CD4-positive, CD25-positive, alpha-beta regulatory T cell (primary cell): ENCODE data around the gene TMEFF1. TPM values are rescaled to one million over a fixed set of nuclear protein-coding genes. Genes with fewer than 3 reads are reported as not detected.
A peak's percentile ranks its signal among the peaks of the same experiment; 100 is the strongest.

Source experiments
- ATAC-seq, 2 donors: fragments of 150-1000 bp; cut with Tn5 transposase; one replicate each; pipeline ENCODE4 v1.10.0; 2021; ENCODE audit warnings: low read depth in 2 of 2, moderate number of reproducible peaks in 2 of 2, moderate library complexity in 1 of 2
- DNase-seq, 3 donors: peaks; one replicate each; pipeline versions ENCODE4 v3.0.0 to v3.0.0-alpha.2; 2012 to 2022; ENCODE audit warnings: mixed read lengths in 1 of 3
- H3K27ac ChIP-seq: one replicate; pipeline ENCODE4 v1.7.0; 2013; ENCODE audit warnings: mild to moderate bottlenecking, low read length; ENCODE audit not compliant: insufficient read depth, poor library complexity, severe bottlenecking
- H3K27me3 ChIP-seq: one replicate; pipeline ENCODE4 v1.7.0; 2013; ENCODE audit warnings: low read length; ENCODE audit not compliant: control insufficient read depth, insufficient read depth
- H3K36me3 ChIP-seq: one replicate; pipeline ENCODE4 v1.7.0; 2013; ENCODE audit warnings: mild to moderate bottlenecking, low read length, moderate library complexity; ENCODE audit not compliant: control insufficient read depth, insufficient read depth
- H3K4me1 ChIP-seq: 2 replicates; pipeline ENCODE4 v1.7.0; 2013; ENCODE audit warnings: mild to moderate bottlenecking, low read length; ENCODE audit not compliant: insufficient read depth, control insufficient read depth, poor library complexity, severe bottlenecking
- H3K4me3 ChIP-seq: one replicate; pipeline ENCODE4 v1.7.0; 2013; ENCODE audit warnings: low read depth, mild to moderate bottlenecking, low read length, moderate library complexity
- H3K9me3 ChIP-seq, 2 experiments: 1 replicate in 1 of 2; 2 replicates in 1 of 2; pipeline ENCODE4 v1.7.0; 2013; ENCODE audit warnings: low read length in 2 of 2, mild to moderate bottlenecking in 1 of 2, moderate library complexity in 1 of 2; ENCODE audit not compliant: control insufficient read depth in 2 of 2
- H3K27ac Mint-ChIP-seq, 3 donors: one replicate each; pipeline ENCODE4 v1.8.0; 2020 to 2022; ENCODE audit warnings: mild to moderate bottlenecking in 3 of 3, mixed read lengths in 3 of 3, moderate library complexity in 2 of 3
- H3K27me3 Mint-ChIP-seq: one replicate; pipeline ENCODE4 v1.8.0; 2022; ENCODE audit warnings: mild to moderate bottlenecking, mixed read lengths
- H3K36me3 Mint-ChIP-seq: one replicate; pipeline ENCODE4 v1.8.0; 2020; ENCODE audit warnings: mixed read lengths
- H3K4me1 Mint-ChIP-seq, 4 donors: one replicate each; pipeline ENCODE4 v1.8.0; 2020 to 2022; ENCODE audit warnings: mixed read lengths in 4 of 4, mild to moderate bottlenecking in 1 of 4
- H3K4me3 Mint-ChIP-seq, 4 donors: one replicate each; pipeline ENCODE4 v1.8.0; 2020 to 2022; ENCODE audit warnings: mild to moderate bottlenecking in 4 of 4, mixed read lengths in 4 of 4, moderate library complexity in 3 of 4
- H3K9me3 Mint-ChIP-seq, 7 donors: one replicate each; pipeline ENCODE4 v1.8.0; 2020 to 2022; ENCODE audit warnings: mixed read lengths in 7 of 7, mild to moderate bottlenecking in 3 of 7, moderate library complexity in 2 of 7
- polyA plus RNA-seq, 4 donors: library from polyadenylated mRNA; unstranded; fragments of 300-500 nt; fragmentation: Illumina TruSeq; gene quantifications; one replicate each; pipeline ENCODE4 v1.2.3, GENCODE V29; 2021
- total RNA-seq: library from RNA; stranded (reverse); gene quantifications from one replicate; pipeline ENCODE4 v1.2.3, GENCODE V29; 2022

TMEFF1 gene
- total and polyA plus RNA-seq, 5 donors from 2014 or later = 0.49 TPM; not detected in 4

DNA sequence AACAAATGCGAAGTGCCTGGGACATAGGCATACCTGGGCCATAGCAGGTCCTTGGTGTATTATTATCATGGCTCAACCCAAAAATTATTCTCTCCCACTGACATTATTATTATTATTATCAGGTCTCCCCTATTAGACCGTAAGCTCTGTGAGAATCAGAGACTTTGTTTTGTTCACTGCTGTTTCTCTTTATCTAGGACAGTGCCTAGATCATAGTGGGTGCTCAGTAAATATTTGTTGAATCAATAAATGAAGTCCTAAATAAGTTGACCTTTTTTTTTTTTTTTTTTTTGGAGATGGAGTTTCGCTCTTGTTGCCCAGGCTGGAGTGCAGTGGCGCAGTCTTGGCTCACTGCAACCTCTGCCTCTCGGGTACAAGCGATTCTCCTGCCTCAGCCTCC lies 4.9 kb upstream of the TMEFF1 start:
- H3K36me3 Mint-ChIP-seq = peaks cover 4% of the 10 kb centered on the region
- Histone ChIP-seq H3K4me3 (no peak overlapping the region), H3K36me3 (no peaks in the 10 kb centered on the region), H3K27ac (no peak overlapping the region), H3K9me3 (no peaks in the 10 kb centered on the region), H3K27me3 (peaks cover 22% of the 10 kb centered on the region), H3K4me1 (peaks cover 5% of the 10 kb centered on the region)
- H3K27me3 Mint-ChIP-seq = peaks cover 39% of the 10 kb centered on the region
- peaks cover 0 to 5% (median 3%) of the 10 kb centered on the region in 4 donors for H3K4me1 Mint-ChIP-seq
- DNase-seq (no peak), ATAC-seq (no peak)
- peaks cover 0 to 2% (median 0%) of the 10 kb centered on the region in 7 donors for H3K9me3 Mint-ChIP-seq
- no peak overlapping the region for H3K4me3 Mint-ChIP-seq
- H3K27ac Mint-ChIP-seq = no peak overlapping the region

DNA sequence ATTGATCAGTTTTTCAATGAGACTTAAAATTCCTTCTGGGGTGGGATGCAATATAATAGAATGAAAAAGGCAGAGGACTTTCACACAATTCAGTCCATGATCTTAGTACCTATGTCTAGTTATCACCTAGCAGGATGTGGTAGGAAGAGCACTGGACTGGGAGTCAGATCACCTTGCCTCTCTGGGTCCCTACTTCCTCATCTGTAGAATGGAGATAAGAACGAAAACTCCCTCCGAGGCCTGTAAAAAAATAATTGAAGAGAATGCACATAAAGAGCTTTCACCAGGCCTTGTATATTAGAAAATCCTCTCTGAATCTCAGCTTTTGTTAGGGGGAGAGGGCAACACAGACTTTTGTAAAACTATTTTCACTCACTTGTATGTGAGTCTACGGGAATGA lies 681 bp upstream of the TMEFF1 start:
- H3K9me3 ChIP-seq = no peaks in the 10 kb centered on the region
- H3K27ac ChIP-seq = no peak overlapping the region
- H3K4me3 ChIP-seq = no peak overlapping the region
- no peak overlapping the region for H3K27ac Mint-ChIP-seq
- H3K4me1 Mint-ChIP-seq = peaks cover 0 to 8% (median 4%) of the 10 kb centered on the region in 4 donors
- no peak for DNase-seq
- H3K27me3 Mint-ChIP-seq = peaks cover 54% of the 10 kb centered on the region
- H3K36me3 Mint-ChIP-seq = no peaks in the 10 kb centered on the region
- peaks cover 0 to 3% (median 0%) of the 10 kb centered on the region in 7 donors for H3K9me3 Mint-ChIP-seq
- ATAC-seq = no peak
- peaks cover 27% of the 10 kb centered on the region for H3K27me3 ChIP-seq
- H3K4me1 ChIP-seq = peaks cover 14% of the 10 kb centered on the region
- H3K36me3 ChIP-seq = no peaks in the 10 kb centered on the region
- peak overlapping the region; percentile 17 to 69 (median 64) for H3K4me3 Mint-ChIP-seq

DNA sequence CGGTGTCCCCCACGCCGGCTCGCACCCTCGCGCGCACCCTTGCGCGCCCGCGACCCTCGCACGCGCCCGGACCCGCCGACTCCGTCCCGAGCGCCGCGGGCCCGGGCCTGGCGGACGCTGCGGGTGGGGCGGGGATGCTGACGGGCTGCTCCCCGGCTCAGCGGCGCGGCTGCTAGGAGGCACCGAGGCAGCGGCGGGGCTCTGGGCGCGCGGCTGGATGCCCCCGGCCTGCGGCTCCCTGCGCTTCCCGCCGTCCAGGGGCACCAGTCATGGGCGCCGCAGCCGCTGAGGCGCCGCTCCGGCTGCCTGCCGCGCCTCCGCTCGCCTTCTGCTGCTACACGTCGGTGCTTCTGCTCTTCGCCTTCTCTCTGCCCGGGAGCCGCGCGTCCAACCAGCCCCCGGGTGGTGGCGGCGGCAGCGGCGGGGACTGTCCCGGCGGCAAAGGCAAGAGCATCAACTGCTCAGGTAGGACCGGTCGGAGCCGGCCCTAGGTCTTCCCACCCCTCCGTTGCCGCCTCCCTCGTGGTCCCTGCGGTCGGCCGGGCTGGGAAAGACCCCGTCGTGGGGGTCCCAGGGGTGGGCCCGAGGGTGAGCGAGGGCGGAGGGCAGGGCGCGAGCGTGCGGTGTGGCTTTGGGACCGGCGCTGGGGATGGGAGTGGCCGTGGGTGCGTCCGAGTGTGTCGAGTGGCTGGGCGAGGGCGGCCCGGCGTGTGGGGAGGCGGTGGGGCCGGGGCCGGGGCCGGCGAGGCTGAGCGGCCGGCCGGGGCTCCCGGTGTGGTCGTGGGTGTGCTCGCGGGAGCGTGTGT lies 530 bp downstream of the TMEFF1 start:
- H3K4me1 Mint-ChIP-seq = peaks cover 0 to 8% (median 4%) of the 10 kb centered on the region in 4 donors
- Histone ChIP-seq H3K4me3 (no peak overlapping the region), H3K4me1 (peaks cover 14% of the 10 kb centered on the region), H3K36me3 (no peaks in the 10 kb centered on the region), H3K27me3 (peaks cover 25% of the 10 kb centered on the region), H3K9me3 (no peaks in the 10 kb centered on the region), H3K27ac (no peak overlapping the region)
- DNase-seq (peak in 2 of 3 donors; percentile 10 to 31), ATAC-seq (peak; percentile 37 to 55)
- peak overlapping the region in 2 of 4 donors; percentile 66 to 67 for H3K4me3 Mint-ChIP-seq
- H3K27me3 Mint-ChIP-seq = peaks cover 54% of the 10 kb centered on the region
- no peaks in the 10 kb centered on the region for H3K36me3 Mint-ChIP-seq
- H3K27ac Mint-ChIP-seq = no peak overlapping the region
- H3K9me3 Mint-ChIP-seq = peaks cover 0 to 3% (median 0%) of the 10 kb centered on the region in 7 donors

DNA sequence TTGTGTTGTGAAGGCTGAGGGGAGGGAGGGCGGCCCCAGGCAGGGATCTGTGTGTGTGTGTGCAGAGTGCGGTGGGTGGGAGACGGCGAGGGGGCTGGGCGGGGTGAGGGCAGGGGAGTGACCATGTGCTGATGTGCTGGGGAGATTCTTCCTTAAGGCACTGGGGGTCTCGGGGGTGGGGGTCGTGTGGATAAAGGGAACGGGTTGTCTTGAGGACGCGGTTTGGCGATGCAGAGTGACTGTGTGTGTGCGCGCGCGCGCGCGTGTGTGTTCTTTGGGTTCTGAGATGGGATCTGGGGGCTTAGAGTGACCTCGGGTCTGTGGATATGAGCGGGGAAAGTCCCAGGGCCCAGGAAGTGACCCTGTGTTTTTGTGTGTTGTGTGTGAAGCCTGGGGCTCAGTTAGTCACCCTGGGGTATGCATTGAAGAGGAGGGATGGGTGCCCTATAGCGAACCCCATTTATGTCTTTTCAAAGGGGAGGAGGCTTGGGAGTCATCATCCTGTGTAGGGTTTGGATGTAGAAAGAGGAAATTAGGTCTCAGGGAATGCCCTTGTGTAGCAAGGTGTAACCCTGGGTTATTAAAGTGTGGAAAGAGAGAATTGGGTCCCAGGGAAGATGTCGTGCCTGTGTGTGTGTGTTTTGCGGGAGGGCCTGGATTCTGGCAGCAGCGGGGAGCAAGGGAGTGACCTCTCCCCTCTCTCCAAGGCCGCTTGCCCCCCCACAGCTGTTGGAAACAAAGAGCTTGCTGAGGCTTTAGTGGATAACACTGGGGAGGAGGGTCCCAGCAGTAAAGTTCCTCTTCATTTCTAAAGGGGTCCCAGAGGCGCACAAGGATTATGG lies 1.4 kb downstream of the TMEFF1 start:
- no peak overlapping the region for H3K4me3 ChIP-seq
- ATAC-seq = no peak
- Mint-ChIP-seq H3K27me3 (peaks cover 54% of the 10 kb centered on the region), H3K27ac (no peak overlapping the region), H3K4me3 (peak overlapping the region in 2 of 4 donors; percentile 67 to 69), H3K9me3 (peaks cover 0 to 3% (median 0%) of the 10 kb centered on the region in 7 donors), H3K4me1 (peaks cover 0 to 8% (median 4%) of the 10 kb centered on the region in 4 donors), H3K36me3 (no peaks in the 10 kb centered on the region)
- H3K27me3 ChIP-seq = peaks cover 25% of the 10 kb centered on the region
- H3K9me3 ChIP-seq = no peaks in the 10 kb centered on the region
- peaks cover 14% of the 10 kb centered on the region for H3K4me1 ChIP-seq
- no peak for DNase-seq
- H3K36me3 ChIP-seq = no peaks in the 10 kb centered on the region
- no peak overlapping the region for H3K27ac ChIP-seq

DNA sequence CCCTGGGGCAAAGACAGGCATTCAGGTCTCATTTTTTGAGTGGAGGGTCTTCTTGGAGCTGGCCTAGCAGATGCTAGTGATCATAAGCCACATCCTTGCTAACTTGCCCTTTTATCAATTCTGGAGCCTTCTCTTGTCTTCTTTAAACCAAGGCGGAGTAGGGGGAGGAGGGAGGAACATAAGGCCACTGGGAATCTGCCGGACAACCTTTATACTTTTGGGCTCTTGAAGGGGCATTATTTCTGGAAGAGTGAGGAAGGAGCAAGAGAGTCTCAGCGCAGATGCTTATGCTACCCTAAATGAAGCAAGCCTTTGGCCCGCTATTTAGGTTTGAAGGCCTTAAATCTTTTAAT lies 2.0 kb downstream of the TMEFF1 start:
- no peaks in the 10 kb centered on the region for H3K9me3 ChIP-seq
- H3K4me1 Mint-ChIP-seq = peaks cover 0 to 8% (median 4%) of the 10 kb centered on the region in 4 donors
- H3K27ac Mint-ChIP-seq = no peak overlapping the region
- no peak overlapping the region for H3K27ac ChIP-seq
- H3K36me3 Mint-ChIP-seq = no peaks in the 10 kb centered on the region
- peaks cover 0 to 2% (median 0%) of the 10 kb centered on the region in 7 donors for H3K9me3 Mint-ChIP-seq
- H3K4me1 ChIP-seq = peaks cover 14% of the 10 kb centered on the region
- DNase-seq = no peak
- H3K4me3 Mint-ChIP-seq = no peak overlapping the region
- ATAC-seq = no peak
- H3K36me3 ChIP-seq = no peaks in the 10 kb centered on the region
- no peak overlapping the region for H3K4me3 ChIP-seq
- H3K27me3 Mint-ChIP-seq = peaks cover 48% of the 10 kb centered on the region
- H3K27me3 ChIP-seq = peaks cover 25% of the 10 kb centered on the region

DNA sequence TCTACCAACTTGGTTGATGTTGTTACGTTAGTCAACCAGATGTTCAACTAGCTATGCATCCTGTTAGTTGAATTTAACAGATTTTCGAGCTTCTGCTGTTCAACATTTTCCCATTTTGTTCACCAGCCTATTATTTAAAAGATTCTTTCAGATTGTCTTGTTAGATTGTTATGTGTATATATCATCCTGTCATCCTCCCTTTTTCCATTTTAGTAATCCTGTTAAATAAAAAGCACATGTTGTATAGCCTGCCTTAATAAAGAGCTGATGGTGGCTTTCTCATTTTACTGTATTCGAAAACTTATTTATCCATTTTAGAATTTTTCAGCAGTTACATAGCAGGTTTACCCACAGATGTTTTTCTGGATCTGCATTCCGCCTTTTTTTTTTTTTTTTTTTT lies 4.3 kb downstream of the TMEFF1 start:
- Histone ChIP-seq H3K9me3 (no peaks in the 10 kb centered on the region), H3K27me3 (peaks cover 19% of the 10 kb centered on the region), H3K4me3 (no peak overlapping the region), H3K27ac (no peak overlapping the region), H3K4me1 (peaks cover 14% of the 10 kb centered on the region), H3K36me3 (no peaks in the 10 kb centered on the region)
- H3K36me3 Mint-ChIP-seq = no peaks in the 10 kb centered on the region
- peaks cover 0 to 8% (median 4%) of the 10 kb centered on the region in 4 donors for H3K4me1 Mint-ChIP-seq
- no peak for DNase-seq
- no peak overlapping the region for H3K27ac Mint-ChIP-seq
- H3K27me3 Mint-ChIP-seq = peaks cover 37% of the 10 kb centered on the region
- no peak overlapping the region for H3K4me3 Mint-ChIP-seq
- ATAC-seq = no peak
- peaks cover 0 to 2% (median 0%) of the 10 kb centered on the region in 7 donors for H3K9me3 Mint-ChIP-seq

DNA sequence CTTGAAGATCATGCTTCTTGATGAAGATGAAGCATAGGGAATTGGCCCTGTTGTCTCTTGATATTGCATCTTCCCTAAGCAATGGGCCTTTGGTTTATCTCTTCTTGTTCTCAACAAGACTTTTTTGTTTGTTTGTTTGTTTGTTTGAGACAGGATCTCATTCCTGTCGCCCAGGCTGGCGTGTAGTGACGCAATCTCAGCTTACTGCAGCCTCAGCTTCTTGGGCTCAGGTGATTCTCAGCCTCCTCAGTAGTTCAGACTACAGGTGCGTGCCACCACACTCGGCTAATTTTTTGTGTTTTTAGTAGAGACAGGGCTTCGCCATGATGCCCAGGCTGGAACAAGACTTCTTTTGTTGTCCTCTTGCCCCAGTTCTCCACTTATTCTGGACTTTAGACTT lies 5.2 kb downstream of the TMEFF1 start:
- H3K4me3 ChIP-seq = no peak overlapping the region
- H3K9me3 ChIP-seq = no peaks in the 10 kb centered on the region
- H3K4me3 Mint-ChIP-seq = no peak overlapping the region
- H3K4me1 ChIP-seq = peaks cover 9% of the 10 kb centered on the region
- H3K27me3 ChIP-seq = peaks cover 15% of the 10 kb centered on the region
- peaks cover 39% of the 10 kb centered on the region for H3K27me3 Mint-ChIP-seq
- H3K9me3 Mint-ChIP-seq = peaks cover 0 to 4% (median 0%) of the 10 kb centered on the region in 7 donors
- DNase-seq (no peak), ATAC-seq (no peak)
- no peak overlapping the region for H3K27ac ChIP-seq
- peaks cover 0 to 5% (median 2%) of the 10 kb centered on the region in 4 donors for H3K4me1 Mint-ChIP-seq
- no peaks in the 10 kb centered on the region for H3K36me3 Mint-ChIP-seq
- H3K27ac Mint-ChIP-seq = no peak overlapping the region
- H3K36me3 ChIP-seq = no peaks in the 10 kb centered on the region
